ENCODE results near the gene PCED1A. TPM values are rescaled to one million over a fixed set of nuclear protein-coding genes. Genes with fewer than 3 reads are reported as not detected.

Gene PCED1A
- total and polyA plus RNA-seq, 8 donors: 10.3 to 166 (median 44.5) TPM

GRCh38 chr20:2820084-2820895 is 20.2 kb downstream of the PCED1A start:
- Histone ChIP-seq H3K27ac (no peak overlapping the region), H3K4me3 (no peak overlapping the region), H3K36me3 (no peaks in the 10 kb centered on the region), H3K9me3 (no peaks in the 10 kb centered on the region), H3K4me1 (peaks cover 4 to 19% (median 15%) of the 10 kb centered on the region in 4 donors), H3K27me3 (peaks cover 6 to 60% (median 24%) of the 10 kb centered on the region in 3 donors)
- WGBS, 5 donors: 22 to 34% (median 27%) methylated on average over 32 of the region's 32 CpGs
- no peak for TF ChIP-seq EP300 (IDR thresholded peaks at IDR 0.05)
- TF ChIP-seq POLR2AphosphoS5 (IDR thresholded peaks at IDR 0.05): no peak
- TF ChIP-seq CTCF (IDR thresholded peaks at IDR 0.05): no peak
- no peak for TF ChIP-seq POLR2A (IDR thresholded peaks at IDR 0.05)
- DNase-seq: peak in 1 of 2 donors; percentile 53
- intact Hi-C loops (cut with DNase I; ENCODE audit: low total_unique reads): no loop called here

GRCh38 chr20:2817891-2818595 is 22.4 kb downstream of the PCED1A start:
- Histone ChIP-seq H3K36me3 (no peaks in the 10 kb centered on the region), H3K27ac (peak overlapping the region in 1 of 5 donors; percentile 27), H3K27me3 (peaks cover 6 to 64% (median 24%) of the 10 kb centered on the region in 3 donors), H3K9me3 (peaks cover 0 to under 1% (median 0%) of the 10 kb centered on the region in 4 donors), H3K4me1 (peaks cover 4 to 23% (median 16%) of the 10 kb centered on the region in 4 donors), H3K4me3 (no peak overlapping the region)
- 65 to 78% (median 77%) methylated on average over 7 of the region's 7 CpGs for WGBS, 5 donors
- DNase-seq: no peak
- TF ChIP-seq POLR2AphosphoS5 (IDR thresholded peaks at IDR 0.05) (no peak), POLR2A (IDR thresholded peaks at IDR 0.05) (no peak), CTCF (IDR thresholded peaks at IDR 0.05) (no peak), EP300 (IDR thresholded peaks at IDR 0.05) (no peak)
- intact Hi-C loops (cut with DNase I; ENCODE audit: low total_unique reads): no loop called here

- Histone ChIP-seq H3K9me3 (peaks cover 0 to 8% (median 5%) of the 10 kb centered on the region in 4 donors), H3K4me1 (peaks cover 4 to 23% (median 16%) of the 10 kb centered on the region in 4 donors), H3K36me3 (no peaks in the 10 kb centered on the region), H3K27ac (peak overlapping the region in 1 of 5 donors; percentile 27), H3K4me3 (no peak overlapping the region), H3K27me3 (peaks cover 6 to 70% (median 24%) of the 10 kb centered on the region in 3 donors)
- no peak for DNase-seq
- WGBS, 5 donors: 83 to 97% (median 96%) methylated on average over 2 of the region's 2 CpGs
- intact Hi-C loops (cut with DNase I; ENCODE audit: low total_unique reads): no loop called here
- TF ChIP-seq CTCF (IDR thresholded peaks at IDR 0.05) (no peak), POLR2AphosphoS5 (IDR thresholded peaks at IDR 0.05) (no peak), EP300 (IDR thresholded peaks at IDR 0.05) (no peak), POLR2A (IDR thresholded peaks at IDR 0.05) (no peak)
Measured at GRCh38 chr20:2817341-2817726, 23.1 kb downstream of the PCED1A start.

- Histone ChIP-seq H3K36me3 (no peaks in the 10 kb centered on the region), H3K4me3 (no peak overlapping the region), H3K4me1 (peaks cover 4 to 23% (median 16%) of the 10 kb centered on the region in 4 donors), H3K27me3 (peaks cover 6 to 70% (median 18%) of the 10 kb centered on the region in 3 donors), H3K27ac (peak overlapping the region in 1 of 5 donors; percentile 27), H3K9me3 (peaks cover 0 to 13% (median 8%) of the 10 kb centered on the region in 4 donors)
- 72 to 77% (median 75%) methylated on average over 11 to 20 of the region's 20 CpGs for WGBS, 5 donors
- TF ChIP-seq EP300 (IDR thresholded peaks at IDR 0.05): no peak
- intact Hi-C loops (cut with DNase I; ENCODE audit: low total_unique reads): no loop called here
- no peak for DNase-seq
Measured at GRCh38 chr20:2816583-2817340, 23.7 kb downstream of the PCED1A start.

All from stomach (tissue), 9 donors.